ENCODE data around the gene TUSC7.

The TUSC7 gene

DNA sequence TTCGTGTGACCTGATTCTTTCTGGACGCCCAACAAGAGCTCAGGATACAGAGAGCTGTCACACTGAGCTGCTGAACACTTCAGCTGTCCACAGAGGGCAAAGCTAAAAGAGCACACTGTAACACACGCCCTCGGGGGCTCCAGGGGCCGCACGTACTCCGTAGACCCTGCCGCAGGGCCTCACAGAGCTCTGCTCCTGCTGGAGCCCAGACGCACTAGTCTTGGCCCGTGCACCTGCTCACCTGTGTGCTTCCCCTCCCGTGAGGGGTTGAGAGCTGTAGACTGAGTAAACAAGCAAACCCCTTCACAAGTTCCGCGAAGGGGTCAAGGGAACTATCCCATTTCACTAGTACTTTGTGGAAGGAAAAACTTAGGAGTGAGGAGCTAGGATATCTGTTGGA is 30.7 kb upstream of the TUSC7 start:
- H3K9me3 ChIP-seq (ENCODE audit: insufficient read depth, low read length): no peaks in the 10 kb centered on the region
- H3K4me1 ChIP-seq (ENCODE audit: insufficient read depth, insufficient read length): no peaks in the 10 kb centered on the region
- H3K9ac ChIP-seq (ENCODE audit: insufficient read length, low read depth): no peak overlapping the region
- no peak for DNase-seq (ENCODE audit: low read depth, low spot score)
- H3K36me3 ChIP-seq (ENCODE audit: insufficient read depth, insufficient read length, low read length): no peaks in the 10 kb centered on the region
- no peaks in the 10 kb centered on the region for H3K27me3 ChIP-seq (ENCODE audit: insufficient read depth, insufficient read length)
- no peak overlapping the region for H3K4me3 ChIP-seq (ENCODE audit: insufficient read length, low read depth)
- TF ChIP-seq ZNF274 (IDR thresholded peaks at IDR 0.05; ENCODE audit: low read depth, low read length): no peak
- TF ChIP-seq SUZ12 (IDR thresholded peaks at IDR 0.05; ENCODE audit: extremely low read depth, insufficient read depth, insufficient read length): no peak
- no peak for TF ChIP-seq YY1 (IDR thresholded peaks at IDR 0.05; ENCODE audit: insufficient read depth, insufficient read length)

- Histone ChIP-seq H3K27me3 (ENCODE audit: insufficient read depth, insufficient read length) (no peaks in the 10 kb centered on the region), H3K9me3 (ENCODE audit: insufficient read depth, low read length) (no peaks in the 10 kb centered on the region), H3K4me1 (ENCODE audit: insufficient read depth, insufficient read length) (no peaks in the 10 kb centered on the region), H3K9ac (ENCODE audit: insufficient read length, low read depth) (no peak overlapping the region), H3K4me3 (ENCODE audit: insufficient read length, low read depth) (no peak overlapping the region), H3K36me3 (ENCODE audit: insufficient read depth, insufficient read length, low read length) (no peaks in the 10 kb centered on the region)
- no peak for TF ChIP-seq SUZ12 (IDR thresholded peaks at IDR 0.05; ENCODE audit: extremely low read depth, insufficient read depth, insufficient read length)
- no peak for TF ChIP-seq YY1 (IDR thresholded peaks at IDR 0.05; ENCODE audit: insufficient read depth, insufficient read length)
- TF ChIP-seq ZNF274 (IDR thresholded peaks at IDR 0.05; ENCODE audit: low read depth, low read length): no peak
- DNase-seq (ENCODE audit: low read depth, low spot score): no peak
Measured at GRCh38 chr3:116691041-116691440, 18.5 kb upstream of the TUSC7 start.

- Histone ChIP-seq H3K27me3 (ENCODE audit: insufficient read depth, insufficient read length) (no peaks in the 10 kb centered on the region), H3K9me3 (ENCODE audit: insufficient read depth, low read length) (no peaks in the 10 kb centered on the region), H3K9ac (ENCODE audit: insufficient read length, low read depth) (no peak overlapping the region), H3K4me1 (ENCODE audit: insufficient read depth, insufficient read length) (no peaks in the 10 kb centered on the region), H3K36me3 (ENCODE audit: insufficient read depth, insufficient read length, low read length) (no peaks in the 10 kb centered on the region), H3K4me3 (ENCODE audit: insufficient read length, low read depth) (no peak overlapping the region)
- TF ChIP-seq YY1 (IDR thresholded peaks at IDR 0.05; ENCODE audit: insufficient read depth, insufficient read length) (no peak), ZNF274 (IDR thresholded peaks at IDR 0.05; ENCODE audit: low read depth, low read length) (no peak)
- no peak for DNase-seq (ENCODE audit: low read depth, low spot score)
Measured at GRCh38 chr3:116701070-116701469, 8.5 kb upstream of the TUSC7 start.

- H3K4me1 ChIP-seq (ENCODE audit: insufficient read depth, insufficient read length): no peaks in the 10 kb centered on the region
- no peaks in the 10 kb centered on the region for H3K27me3 ChIP-seq (ENCODE audit: insufficient read depth, insufficient read length)
- TF ChIP-seq YY1 (IDR thresholded peaks at IDR 0.05; ENCODE audit: insufficient read depth, insufficient read length) (no peak), SUZ12 (IDR thresholded peaks at IDR 0.05; ENCODE audit: extremely low read depth, insufficient read depth, insufficient read length) (no peak)
- H3K36me3 ChIP-seq (ENCODE audit: insufficient read depth, insufficient read length, low read length): no peaks in the 10 kb centered on the region
- H3K9me3 ChIP-seq (ENCODE audit: insufficient read depth, low read length): no peaks in the 10 kb centered on the region
- no peak overlapping the region for H3K4me3 ChIP-seq (ENCODE audit: insufficient read length, low read depth)
- no peak overlapping the region for H3K9ac ChIP-seq (ENCODE audit: insufficient read length, low read depth)
- no peak for DNase-seq (ENCODE audit: low read depth, low spot score)
Measured at GRCh38 chr3:116702334-116702733, 7.2 kb upstream of the TUSC7 start.

- no peaks in the 10 kb centered on the region for H3K4me1 ChIP-seq (ENCODE audit: insufficient read depth, insufficient read length)
- H3K4me3 ChIP-seq (ENCODE audit: insufficient read length, low read depth): no peak overlapping the region
- DNase-seq (ENCODE audit: low read depth, low spot score): no peak
- no peaks in the 10 kb centered on the region for H3K9me3 ChIP-seq (ENCODE audit: insufficient read depth, low read length)
- TF ChIP-seq ZNF274 (IDR thresholded peaks at IDR 0.05; ENCODE audit: low read depth, low read length) (no peak), SUZ12 (IDR thresholded peaks at IDR 0.05; ENCODE audit: extremely low read depth, insufficient read depth, insufficient read length) (no peak), YY1 (IDR thresholded peaks at IDR 0.05; ENCODE audit: insufficient read depth, insufficient read length) (no peak)
- H3K27me3 ChIP-seq (ENCODE audit: insufficient read depth, insufficient read length): no peaks in the 10 kb centered on the region
- H3K36me3 ChIP-seq (ENCODE audit: insufficient read depth, insufficient read length, low read length): no peaks in the 10 kb centered on the region
- no peak overlapping the region for H3K9ac ChIP-seq (ENCODE audit: insufficient read length, low read depth)
Measured at GRCh38 chr3:116707531-116707930, 2.0 kb upstream of the TUSC7 start.

DNA sequence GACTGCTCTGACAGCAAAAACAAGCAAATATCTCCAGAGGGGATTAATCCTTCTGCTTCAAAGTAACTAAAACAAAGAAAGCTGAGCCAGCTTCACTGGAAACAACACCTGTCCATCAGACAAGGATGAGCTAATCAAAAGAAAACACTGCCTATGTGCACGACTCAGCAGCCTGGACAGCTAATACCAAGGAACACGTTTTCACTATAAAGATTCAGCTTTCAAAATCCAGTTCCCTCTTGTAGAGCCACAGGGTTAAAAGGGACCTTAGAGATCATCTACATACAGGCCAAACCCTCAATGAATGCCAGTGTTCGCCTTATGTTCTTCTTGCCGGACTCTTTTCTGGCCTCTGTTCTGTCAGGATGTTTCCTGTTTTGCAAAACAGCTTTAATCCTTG is 6.9 kb downstream of the TUSC7 start:
- Histone ChIP-seq H3K27me3 (ENCODE audit: insufficient read depth, insufficient read length) (no peaks in the 10 kb centered on the region), H3K4me3 (ENCODE audit: insufficient read length, low read depth) (no peak overlapping the region), H3K36me3 (ENCODE audit: insufficient read depth, insufficient read length, low read length) (no peaks in the 10 kb centered on the region), H3K4me1 (ENCODE audit: insufficient read depth, insufficient read length) (no peaks in the 10 kb centered on the region), H3K9me3 (ENCODE audit: insufficient read depth, low read length) (no peaks in the 10 kb centered on the region), H3K9ac (ENCODE audit: insufficient read length, low read depth) (no peak overlapping the region)
- no peak for DNase-seq (ENCODE audit: low read depth, low spot score)
- TF ChIP-seq YY1 (IDR thresholded peaks at IDR 0.05; ENCODE audit: insufficient read depth, insufficient read length): no peak
- TF ChIP-seq SUZ12 (IDR thresholded peaks at IDR 0.05; ENCODE audit: extremely low read depth, insufficient read depth, insufficient read length): no peak
- no peak for TF ChIP-seq ZNF274 (IDR thresholded peaks at IDR 0.05; ENCODE audit: low read depth, low read length)

DNA sequence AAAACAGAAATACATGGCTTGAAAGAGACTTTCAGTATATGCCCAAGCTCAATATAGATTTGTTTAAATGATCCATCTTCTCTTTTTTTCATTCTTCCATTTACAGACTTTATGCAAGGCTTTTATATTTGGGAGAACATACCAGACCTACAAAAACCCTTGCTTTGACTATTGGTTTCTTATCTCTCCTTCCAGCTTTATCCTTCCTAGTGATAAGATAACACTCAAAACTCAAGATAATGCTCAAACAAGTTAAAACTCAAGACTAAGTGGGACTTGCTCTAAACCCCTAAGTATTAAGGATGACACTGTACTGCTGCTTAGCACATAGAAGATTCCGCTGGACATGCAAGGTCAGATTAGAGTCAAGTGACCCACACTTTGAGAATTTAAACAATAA is 8.0 kb downstream of the TUSC7 start:
- no peaks in the 10 kb centered on the region for H3K4me1 ChIP-seq (ENCODE audit: insufficient read depth, insufficient read length)
- no peaks in the 10 kb centered on the region for H3K36me3 ChIP-seq (ENCODE audit: insufficient read depth, insufficient read length, low read length)
- H3K27me3 ChIP-seq (ENCODE audit: insufficient read depth, insufficient read length): no peaks in the 10 kb centered on the region
- no peak overlapping the region for H3K4me3 ChIP-seq (ENCODE audit: insufficient read length, low read depth)
- no peak for DNase-seq (ENCODE audit: low read depth, low spot score)
- no peaks in the 10 kb centered on the region for H3K9me3 ChIP-seq (ENCODE audit: insufficient read depth, low read length)
- TF ChIP-seq SUZ12 (IDR thresholded peaks at IDR 0.05; ENCODE audit: extremely low read depth, insufficient read depth, insufficient read length): no peak
- no peak for TF ChIP-seq YY1 (IDR thresholded peaks at IDR 0.05; ENCODE audit: insufficient read depth, insufficient read length)
- no peak for TF ChIP-seq ZNF274 (IDR thresholded peaks at IDR 0.05; ENCODE audit: low read depth, low read length)
- H3K9ac ChIP-seq (ENCODE audit: insufficient read length, low read depth): no peak overlapping the region

DNA sequence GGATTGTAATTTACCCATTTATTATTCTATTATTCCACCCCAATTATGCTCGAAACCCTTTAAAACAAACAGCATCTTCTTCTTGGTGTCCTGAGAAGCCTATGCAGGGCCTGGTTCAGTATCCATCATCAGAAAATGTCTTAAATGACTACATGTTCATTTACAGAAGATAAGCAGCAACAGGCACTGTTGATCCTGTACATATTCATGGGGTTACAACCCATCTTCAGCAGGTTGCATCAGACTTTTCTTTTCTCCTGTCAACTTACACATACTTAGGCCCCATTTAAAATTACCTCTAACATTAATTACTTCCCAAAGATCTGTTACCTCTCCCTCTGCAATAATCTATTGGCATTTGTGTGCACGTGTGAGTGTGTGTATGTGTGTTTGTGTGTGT is 18.9 kb downstream of the TUSC7 start:
- H3K4me1 ChIP-seq (ENCODE audit: insufficient read depth, insufficient read length): no peaks in the 10 kb centered on the region
- H3K9ac ChIP-seq (ENCODE audit: insufficient read length, low read depth): no peak overlapping the region
- H3K4me3 ChIP-seq (ENCODE audit: insufficient read length, low read depth): no peak overlapping the region
- H3K27me3 ChIP-seq (ENCODE audit: insufficient read depth, insufficient read length): no peaks in the 10 kb centered on the region
- no peak for TF ChIP-seq YY1 (IDR thresholded peaks at IDR 0.05; ENCODE audit: insufficient read depth, insufficient read length)
- TF ChIP-seq SUZ12 (IDR thresholded peaks at IDR 0.05; ENCODE audit: extremely low read depth, insufficient read depth, insufficient read length): no peak
- no peak for TF ChIP-seq ZNF274 (IDR thresholded peaks at IDR 0.05; ENCODE audit: low read depth, low read length)
- H3K9me3 ChIP-seq (ENCODE audit: insufficient read depth, low read length): no peaks in the 10 kb centered on the region
- H3K36me3 ChIP-seq (ENCODE audit: insufficient read depth, insufficient read length, low read length): no peaks in the 10 kb centered on the region
- DNase-seq (ENCODE audit: low read depth, low spot score): no peak
